Thyroid gland (tissue), 4 donors: Measurements from ENCODE around the gene TFCP2.

Experiments
- CTCF ChIP-seq, 6 experiments: fragments of 200-600 bp in 3 of 6; fragments of 450-650 bp in 3 of 6; sonication (generic) in 3 of 6; IDR thresholded peaks; one replicate each; pipeline ENCODE4 v1.5.1; 2016 to 2019; ENCODE audit warnings: antibody characterized with exemption in 6 of 6, mild to moderate bottlenecking in 2 of 6, inconsistent platforms in 1 of 6, moderate library complexity in 1 of 6
- POLR2A ChIP-seq, 2 donors: fragments of 450-650 bp; IDR thresholded peaks; one replicate each; pipeline ENCODE4 v1.6.1; 2017; ENCODE audit warnings: antibody characterized with exemption in 2 of 2, mild to moderate bottlenecking in 2 of 2, moderate library complexity in 1 of 2

- TF ChIP-seq POLR2A (IDR thresholded peaks at IDR 0.05) (no peak), CTCF (IDR thresholded peaks at IDR 0.05) (no peak)
These were observed 5.0 kb upstream of the TFCP2 start for GRCh38 chr12:51177897-51178296.
